Activated CD4-positive, alpha-beta memory T cell treated with anti-CD3 and anti-CD28 coated beads for 36 hours (primary cell): Measurements from ENCODE around the gene PXYLP1. TPM values are rescaled to one million over a fixed set of nuclear protein-coding genes. Genes with fewer than 3 reads are reported as not detected.

Experiments
- CTCF ChIA-PET: fragments of 350-600 bp; sonication (Branson Sonifier 250); formaldehyde crosslinking; loops from one replicate; lab custom pipeline; 2021; ENCODE audit warnings: antibody characterized with exemption, inconsistent platforms; lab: Charles Lee
- POLR2A ChIA-PET: fragments of 350-600 bp; sonication (Branson Sonifier 250); formaldehyde crosslinking; loops from one replicate; lab custom pipeline; 2021; ENCODE audit warnings: antibody characterized with exemption; lab: Charles Lee
- DNase-seq: peaks from one replicate; pipeline ENCODE4 v3.0.0-alpha.2; 2020
- H3K27ac Mint-ChIP-seq: one replicate; pipeline ENCODE4 v1.8.0; 2021; ENCODE audit warnings: mixed read lengths
- H3K27me3 Mint-ChIP-seq: one replicate; pipeline ENCODE4 v1.8.0; 2021; ENCODE audit warnings: mixed read lengths
- H3K36me3 Mint-ChIP-seq: one replicate; pipeline ENCODE4 v1.8.0; 2021; ENCODE audit warnings: mixed read lengths
- H3K4me1 Mint-ChIP-seq: one replicate; pipeline ENCODE4 v1.8.0; 2021; ENCODE audit warnings: low read depth, mixed read lengths
- H3K4me3 Mint-ChIP-seq: one replicate; pipeline ENCODE4 v1.8.0; 2021; ENCODE audit warnings: mild to moderate bottlenecking, mixed read lengths
- H3K9me3 Mint-ChIP-seq: one replicate; pipeline ENCODE4 v1.8.0; 2021; ENCODE audit warnings: mixed read lengths
- intact Hi-C: fragments of 100-400 bp; cut with micrococcal nuclease; formaldehyde crosslinking; loops from one replicate; pipeline ENCODE4 v1.15.1; 2023
- total RNA-seq, 2 experiments: library from RNA; stranded (reverse); gene quantifications; one replicate each; pipeline ENCODE4 v1.2.3, GENCODE V29; 2021

The PXYLP1 gene
- total RNA-seq, 2 experiments from 2014 or later: 9.0 to 11.6 TPM

GRCh38 chr3:141275511-141275910 lies 43.9 kb downstream of the PXYLP1 start:
- intact Hi-C loops: loop anchor here (1.0 to 2.0 kb wide), 2 partner anchors 14 to 31 kb away; no protein-coding TSS in a partner anchor
- ChIA-PET POLR2A (interaction anchor here (1.0 kb wide), 1 partner anchor 44 kb away, joined by 3 read pairs; the partner anchor contains the start of gene PXYLP1), CTCF (interaction anchor here (3.2 kb wide), 1 partner anchor 44 kb away, joined by 21 read pairs; the partner anchor contains the start of gene PXYLP1)
- Mint-ChIP-seq H3K9me3 (no peaks in the 10 kb centered on the region), H3K36me3 (peaks cover 5% of the 10 kb centered on the region), H3K4me1 (peaks cover 33% of the 10 kb centered on the region), H3K4me3 (no peak overlapping the region), H3K27ac (peak overlapping the region; percentile 77), H3K27me3 (no peaks in the 10 kb centered on the region)
- DNase-seq: no peak

GRCh38 chr3:141275973-141276372 lies 44.3 kb downstream of the PXYLP1 start:
- Mint-ChIP-seq H3K9me3 (no peaks in the 10 kb centered on the region), H3K27ac (no peak overlapping the region), H3K36me3 (peaks cover 5% of the 10 kb centered on the region), H3K4me3 (no peak overlapping the region), H3K27me3 (no peaks in the 10 kb centered on the region), H3K4me1 (peaks cover 33% of the 10 kb centered on the region)
- POLR2A ChIA-PET: no interaction called here
- intact Hi-C loops: loop anchor here (1.0 to 2.0 kb wide), 2 partner anchors 15 to 31 kb away; no protein-coding TSS in a partner anchor
- CTCF ChIA-PET: no interaction called here
- no peak for DNase-seq

- intact Hi-C loops: no loop called here
- CTCF ChIA-PET: interaction anchor here (0.6 kb wide), 1 partner anchor 44 kb away, joined by 5 read pairs; the partner anchor contains the start of gene PXYLP1
- no peaks in the 10 kb centered on the region for H3K9me3 Mint-ChIP-seq
Measured at GRCh38 chr3:141276398-141276797, 44.8 kb downstream of the PXYLP1 start.

GRCh38 chr3:141277451-141277850 lies 45.8 kb downstream of the PXYLP1 start:
- no peaks in the 10 kb centered on the region for H3K9me3 Mint-ChIP-seq
- POLR2A ChIA-PET: no interaction called here

More at GRCh38 chr3:141276398-141276797, 44.8 kb downstream of the PXYLP1 start:
- POLR2A ChIA-PET: no interaction called here
- peaks cover 33% of the 10 kb centered on the region for H3K4me1 Mint-ChIP-seq
- peaks cover 5% of the 10 kb centered on the region for H3K36me3 Mint-ChIP-seq
- H3K4me3 Mint-ChIP-seq: no peak overlapping the region
- H3K27me3 Mint-ChIP-seq: no peaks in the 10 kb centered on the region
- DNase-seq: no peak
- no peak overlapping the region for H3K27ac Mint-ChIP-seq

GRCh38 chr3:141278196-141279076 lies 46.8 kb downstream of the PXYLP1 start:
- H3K9me3 Mint-ChIP-seq: no peaks in the 10 kb centered on the region
- H3K4me3 Mint-ChIP-seq: no peak overlapping the region
- no peak for DNase-seq
- intact Hi-C loops: loop anchor here (1.0 kb wide), 1 partner anchor 47 kb away; the partner anchor contains the start of gene PXYLP1
- peaks cover 28% of the 10 kb centered on the region for H3K4me1 Mint-ChIP-seq
- no peak overlapping the region for H3K27ac Mint-ChIP-seq
- ChIA-PET CTCF (interaction anchor here (0.5 to 6.9 kb wide), 9 partner anchors 8 to 82 kb away, joined by 3 to 84 read pairs (median 3); partner anchors contain the start of gene PXYLP1), POLR2A (interaction anchor here (1.1 kb wide), 1 partner anchor 11 kb away, joined by 6 read pairs; no protein-coding TSS in a partner anchor)
- peaks cover 5% of the 10 kb centered on the region for H3K36me3 Mint-ChIP-seq
- no peaks in the 10 kb centered on the region for H3K27me3 Mint-ChIP-seq

More at GRCh38 chr3:141277451-141277850, 45.8 kb downstream of the PXYLP1 start:
- Mint-ChIP-seq H3K27me3 (no peaks in the 10 kb centered on the region), H3K4me3 (no peak overlapping the region), H3K4me1 (peaks cover 33% of the 10 kb centered on the region), H3K27ac (no peak overlapping the region), H3K36me3 (peaks cover 5% of the 10 kb centered on the region)
- CTCF ChIA-PET: interaction anchor here (1.1 to 6.9 kb wide), 2 partner anchors 44 to 81 kb away, joined by 3 to 84 read pairs; partner anchors contain the start of gene PXYLP1
- intact Hi-C loops: no loop called here
- no peak for DNase-seq

- H3K4me3 Mint-ChIP-seq: no peak overlapping the region
- H3K9me3 Mint-ChIP-seq: no peaks in the 10 kb centered on the region
- no peaks in the 10 kb centered on the region for H3K27me3 Mint-ChIP-seq
- DNase-seq: no peak
- no peak overlapping the region for H3K27ac Mint-ChIP-seq
- ChIA-PET POLR2A (interaction anchor here (0.6 to 1.1 kb wide), 2 partner anchors 12 to 48 kb away, joined by 5 to 6 read pairs; partner anchors contain the start of gene PXYLP1), CTCF (interaction anchor here (0.5 to 6.9 kb wide), 9 partner anchors 9 to 46 kb away, joined by 3 to 84 read pairs (median 3); partner anchors contain the start of gene PXYLP1)
- peaks cover 20% of the 10 kb centered on the region for H3K4me1 Mint-ChIP-seq
- H3K36me3 Mint-ChIP-seq: peaks cover 5% of the 10 kb centered on the region
- intact Hi-C loops: loop anchor here (1.0 kb wide), 1 partner anchor 48 kb away; the partner anchor contains the start of gene PXYLP1
Measured at GRCh38 chr3:141279077-141279967, 47.7 kb downstream of the PXYLP1 start.

- Mint-ChIP-seq H3K27ac (no peak overlapping the region), H3K36me3 (peaks cover 3% of the 10 kb centered on the region), H3K9me3 (no peaks in the 10 kb centered on the region), H3K27me3 (no peaks in the 10 kb centered on the region), H3K4me1 (peaks cover 12% of the 10 kb centered on the region), H3K4me3 (no peak overlapping the region)
- POLR2A ChIA-PET: no interaction called here
- no peak for DNase-seq
- intact Hi-C loops: no loop called here
- CTCF ChIA-PET: interaction anchor here (1.0 to 6.9 kb wide), 7 partner anchors 9 to 47 kb away, joined by 3 to 84 read pairs (median 3); partner anchors contain the start of gene PXYLP1
Measured at GRCh38 chr3:141280086-141280485, 48.5 kb downstream of the PXYLP1 start.

GRCh38 chr3:141280690-141281089 lies 49.1 kb downstream of the PXYLP1 start:
- Mint-ChIP-seq H3K27me3 (no peaks in the 10 kb centered on the region), H3K4me1 (peaks cover 7% of the 10 kb centered on the region), H3K9me3 (no peaks in the 10 kb centered on the region), H3K27ac (no peak overlapping the region), H3K4me3 (no peak overlapping the region), H3K36me3 (peaks cover 3% of the 10 kb centered on the region)
- CTCF ChIA-PET: interaction anchor here (1.6 to 6.9 kb wide), 3 partner anchors 14 to 48 kb away, joined by 5 to 84 read pairs (median 7); partner anchors contain the start of gene PXYLP1
- no peak for DNase-seq
- POLR2A ChIA-PET: no interaction called here
- intact Hi-C loops: no loop called here

GRCh38 chr3:141285570-141285969 lies 53.9 kb downstream of the PXYLP1 start:
- intact Hi-C loops: no loop called here
- POLR2A ChIA-PET: no interaction called here
- no peak overlapping the region for H3K4me3 Mint-ChIP-seq
- no peak overlapping the region for H3K27ac Mint-ChIP-seq
- CTCF ChIA-PET: interaction anchor here (0.9 to 1.7 kb wide), 3 partner anchors 54 to 175 kb away, joined by 3 to 5 read pairs (median 5); partner anchors contain the start of gene PXYLP1
- H3K27me3 Mint-ChIP-seq: no peaks in the 10 kb centered on the region
- no peaks in the 10 kb centered on the region for H3K9me3 Mint-ChIP-seq
- no peaks in the 10 kb centered on the region for H3K4me1 Mint-ChIP-seq
- DNase-seq: no peak
- no peaks in the 10 kb centered on the region for H3K36me3 Mint-ChIP-seq

- H3K9me3 Mint-ChIP-seq: no peaks in the 10 kb centered on the region
- ChIA-PET CTCF (interaction anchor here (1.1 to 1.8 kb wide), 3 partner anchors 16 to 168 kb away, joined by 3 to 5 read pairs (median 5); partner anchors contain the start of gene PXYLP1), POLR2A (no interaction called here)
- H3K4me3 Mint-ChIP-seq: no peak overlapping the region
- intact Hi-C loops: no loop called here
- H3K36me3 Mint-ChIP-seq: no peaks in the 10 kb centered on the region
- no peak overlapping the region for H3K27ac Mint-ChIP-seq
- no peaks in the 10 kb centered on the region for H3K27me3 Mint-ChIP-seq
- no peak for DNase-seq
- no peaks in the 10 kb centered on the region for H3K4me1 Mint-ChIP-seq
Measured at GRCh38 chr3:141286856-141287255, 55.2 kb downstream of the PXYLP1 start.

- Mint-ChIP-seq H3K9me3 (no peaks in the 10 kb centered on the region), H3K27ac (no peak overlapping the region), H3K4me1 (no peaks in the 10 kb centered on the region), H3K27me3 (no peaks in the 10 kb centered on the region), H3K4me3 (no peak overlapping the region), H3K36me3 (peaks cover 1% of the 10 kb centered on the region)
- no peak for DNase-seq
- CTCF ChIA-PET: interaction anchor here (1.1 to 1.8 kb wide), 3 partner anchors 16 to 167 kb away, joined by 3 to 5 read pairs (median 5); partner anchors contain the start of gene PXYLP1
- POLR2A ChIA-PET: no interaction called here
- intact Hi-C loops: no loop called here
Measured at GRCh38 chr3:141287326-141287725, 55.7 kb downstream of the PXYLP1 start.
